ENCODE results near the gene SEMA3E.
A peak's percentile ranks its signal among the peaks of the same experiment; 100 is the strongest.
"Not testable (repeated sequence)": the region's sequence is repeated elsewhere in the genome, so short reads cannot be mapped to it uniquely, and the experiment has no call there.

SEMA3E gene

GRCh38 chr7:83648464-83649241 is at the start of gene SEMA3E:
Gene SEMA3E, minus strand, starts transcription at chr7:83649139.
- peak; percentile 62 to 65 for DNase-seq

DNA sequence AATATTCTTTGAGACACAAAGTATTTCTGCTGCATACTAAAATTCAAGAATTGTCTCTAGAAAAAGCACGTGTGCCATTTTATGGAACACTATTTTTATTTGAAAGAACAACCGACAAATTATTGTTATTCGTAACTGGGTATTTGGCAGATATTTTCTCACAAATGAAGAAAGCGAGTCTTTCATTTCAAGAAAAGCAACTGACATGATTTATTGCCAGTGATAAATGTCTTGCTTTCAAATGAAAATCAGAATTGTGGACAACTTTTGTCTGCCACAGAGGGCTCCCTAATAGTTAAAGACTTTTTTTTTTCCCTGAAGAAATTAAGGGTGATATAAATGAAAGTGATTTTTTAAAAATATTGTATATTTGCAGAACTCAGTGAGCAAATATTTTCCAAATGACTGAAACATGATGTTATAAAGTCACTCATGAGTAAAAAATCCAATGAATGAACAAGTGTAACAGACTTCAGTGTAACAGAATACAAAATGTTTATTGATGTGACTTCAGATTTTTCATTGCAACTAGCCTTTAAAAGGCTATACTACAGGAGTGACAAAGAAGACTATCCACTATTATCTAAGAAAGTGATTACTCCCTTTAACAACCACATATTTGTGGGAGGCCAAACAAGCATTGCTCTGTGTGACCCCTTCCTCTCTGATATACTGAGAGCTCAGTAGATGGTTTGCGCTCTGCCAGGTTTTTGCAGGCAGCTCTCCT is 49.0 kb upstream of the SEMA3E start:
- no peak for DNase-seq

DNA sequence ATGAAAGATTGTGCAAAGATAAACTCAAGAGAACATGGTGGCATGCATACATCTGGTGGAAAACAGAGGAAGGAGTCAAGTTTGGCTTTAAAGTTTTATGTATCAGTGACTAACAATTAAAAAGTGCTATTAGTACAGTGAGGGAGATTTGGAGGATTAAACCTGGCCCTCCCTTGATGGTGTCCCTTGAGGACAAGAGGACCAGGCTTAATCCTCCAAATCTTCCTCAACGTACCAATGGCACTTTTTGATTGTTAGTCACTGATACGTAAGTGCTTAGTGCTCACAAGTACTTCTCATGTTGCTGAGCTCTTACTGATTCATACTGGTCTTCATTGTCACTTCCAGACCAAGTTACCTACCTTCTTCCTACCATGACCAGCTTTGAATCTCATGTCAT is 47.2 kb upstream of the SEMA3E start:
- DNase-seq = no peak

GRCh38 chr7:83695128-83695960 is 46.4 kb upstream of the SEMA3E start:
- no peak for DNase-seq

DNA sequence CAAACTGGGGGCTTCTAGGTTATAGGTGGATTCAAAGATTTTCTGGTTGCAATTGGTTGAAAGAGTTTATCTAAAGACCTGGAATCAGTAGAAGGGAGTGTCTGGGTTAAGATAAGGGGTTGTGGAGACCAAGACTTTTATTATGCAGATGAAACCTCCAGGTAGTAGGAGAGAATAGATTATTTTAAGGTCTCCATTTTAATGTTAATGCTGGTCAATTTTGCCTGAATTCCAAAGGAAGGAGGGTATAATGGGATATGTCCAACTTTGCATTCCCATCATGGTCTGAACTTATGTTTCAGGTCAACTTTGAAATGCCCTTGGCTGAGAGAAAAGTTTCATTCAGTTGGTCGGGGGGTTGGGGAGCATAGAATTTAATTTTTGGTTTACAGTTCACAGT is 44.3 kb upstream of the SEMA3E start:
- DNase-seq = no peak

- no peak for DNase-seq
Observed at GRCh38 chr7:83691095-83691494, 42.2 kb upstream of the SEMA3E start.

DNA sequence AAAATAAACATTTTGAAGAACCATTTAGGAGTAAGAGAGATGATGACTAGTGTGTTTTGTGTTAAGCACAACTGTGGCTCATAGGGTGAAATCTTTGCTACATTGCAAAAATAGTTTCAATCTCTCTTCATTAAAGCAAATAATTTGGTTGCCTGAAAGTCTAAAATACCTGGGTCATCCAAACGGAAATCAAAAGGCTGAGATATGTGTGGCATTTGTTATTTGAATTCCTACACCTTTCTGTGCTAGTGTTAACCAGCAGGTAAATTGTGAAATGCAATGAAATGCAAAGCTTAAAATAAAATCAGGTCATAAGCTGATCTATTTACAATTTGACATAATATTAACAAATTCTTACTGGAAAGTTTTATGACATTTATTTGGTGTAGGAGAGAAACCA is 40.9 kb upstream of the SEMA3E start:
- no peak for DNase-seq

- no peak for DNase-seq
Observed at GRCh38 chr7:83686416-83686815, 37.5 kb upstream of the SEMA3E start.

- DNase-seq = no peak
Observed at GRCh38 chr7:83684928-83685327, 36.0 kb upstream of the SEMA3E start.

DNA sequence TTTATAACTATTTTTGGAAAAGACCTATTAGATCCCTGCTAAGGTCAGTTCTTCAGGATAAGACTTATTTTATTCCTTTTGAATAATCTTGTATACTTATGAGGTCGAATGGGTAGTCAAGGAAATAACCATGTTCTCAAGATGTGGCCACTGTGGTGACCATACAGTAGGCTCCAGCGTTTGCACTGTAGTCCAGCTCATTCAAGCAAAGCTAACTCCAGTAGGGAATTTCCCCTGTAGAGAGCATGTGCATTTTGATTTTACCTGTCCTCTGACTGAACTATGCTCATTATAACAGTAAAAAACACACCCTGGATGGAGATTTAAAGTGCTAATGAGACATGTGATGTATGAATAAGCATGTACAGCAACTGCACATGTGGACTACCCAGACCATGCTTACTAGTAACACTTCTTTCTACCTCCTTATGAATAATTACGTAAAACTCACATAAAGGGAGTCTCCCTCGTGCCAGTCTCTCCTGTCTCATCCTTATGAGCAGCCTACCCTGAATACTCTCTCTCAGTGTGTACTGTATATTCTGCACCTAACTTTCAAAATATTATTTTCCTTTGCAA is 32.4 kb upstream of the SEMA3E start:
- DNase-seq = no peak

DNA sequence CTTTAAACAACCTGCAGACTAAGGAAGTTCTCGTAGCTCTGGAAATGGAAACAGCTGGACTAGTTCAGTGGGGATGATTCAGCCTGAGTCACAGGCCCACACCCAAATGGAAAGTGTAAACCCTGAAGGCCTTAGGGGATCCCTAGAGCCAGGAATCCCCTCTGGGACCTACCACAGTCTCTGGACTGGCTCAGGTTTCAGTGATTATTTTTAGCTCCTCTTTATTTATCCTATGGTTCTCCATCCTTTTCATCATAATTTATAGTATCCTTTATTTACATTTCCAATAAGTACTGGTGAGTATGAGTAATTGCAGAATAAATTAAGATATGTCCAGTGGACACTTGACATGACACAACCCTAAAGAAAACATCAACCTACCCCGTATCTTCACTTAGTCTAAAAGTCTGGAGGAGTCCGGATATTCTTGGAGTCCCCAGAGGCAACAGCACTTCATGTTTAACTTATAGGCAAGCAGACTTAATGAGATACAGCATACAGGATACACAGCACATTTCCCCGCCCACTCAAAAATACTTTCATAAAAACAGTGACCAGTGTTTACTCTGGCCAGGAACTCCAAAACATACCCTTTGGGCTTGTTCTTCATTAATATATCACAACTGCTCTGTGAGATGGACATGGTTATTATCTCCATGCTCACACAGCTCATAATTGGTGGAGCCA is 28.4 kb upstream of the SEMA3E start:
- DNase-seq = peak; percentile 30 to 34

GRCh38 chr7:83673291-83673690 is 24.4 kb upstream of the SEMA3E start:
- not testable (repeated sequence) for DNase-seq

- no peak for DNase-seq
Observed at GRCh38 chr7:83672157-83672556, 23.2 kb upstream of the SEMA3E start.

- DNase-seq = no peak
Observed at GRCh38 chr7:83663131-83663530, 14.2 kb upstream of the SEMA3E start.

GRCh38 chr7:83658126-83658525 is 9.2 kb upstream of the SEMA3E start:
- DNase-seq = no peak

DNA sequence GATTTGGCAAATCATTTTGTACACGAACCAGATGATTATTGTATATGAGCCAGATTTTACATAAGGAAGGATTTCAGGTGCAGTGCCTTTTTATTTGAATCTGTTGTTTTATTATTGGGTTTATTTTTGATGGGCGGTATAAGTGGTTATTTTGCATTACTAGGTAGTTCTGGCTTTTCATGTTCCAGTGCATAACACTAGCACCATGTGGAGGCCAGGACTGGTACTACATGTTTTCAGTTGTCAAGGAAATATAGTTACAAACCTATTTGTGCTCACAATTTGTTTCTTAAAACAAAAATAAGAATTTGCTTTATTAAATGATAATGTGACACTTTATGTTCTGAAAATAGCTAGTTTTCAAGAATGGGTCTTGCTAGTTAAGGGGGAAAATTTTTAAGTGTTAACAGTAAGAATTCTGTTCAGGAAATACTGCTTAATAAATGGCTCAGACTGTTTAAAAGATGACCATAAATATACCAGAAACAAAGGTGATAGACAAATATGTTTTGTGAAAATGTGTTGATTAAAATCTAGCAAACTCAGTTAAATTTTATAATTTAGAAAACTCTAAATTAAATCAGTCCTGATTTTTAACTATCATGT is 7.1 kb upstream of the SEMA3E start:
- peak; percentile 17 to 43 for DNase-seq

DNA sequence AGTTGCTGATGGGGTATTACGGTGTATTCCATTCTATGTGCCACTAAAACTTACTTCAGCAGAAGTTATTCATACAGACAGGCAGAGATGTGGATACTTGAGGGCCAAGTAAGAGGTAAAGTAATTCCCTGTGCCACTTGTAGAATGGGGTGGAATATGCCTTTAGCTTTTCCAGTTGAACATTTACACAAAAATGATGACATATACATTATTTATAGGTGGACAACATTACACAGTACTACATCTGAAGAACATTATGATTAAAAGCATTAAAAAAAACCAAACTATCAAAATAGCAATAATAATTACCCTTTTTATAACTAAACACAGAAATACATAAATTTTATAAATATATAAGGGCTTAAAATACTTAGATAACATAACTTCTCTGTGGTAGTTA is 3.5 kb upstream of the SEMA3E start:
- DNase-seq = no peak

DNA sequence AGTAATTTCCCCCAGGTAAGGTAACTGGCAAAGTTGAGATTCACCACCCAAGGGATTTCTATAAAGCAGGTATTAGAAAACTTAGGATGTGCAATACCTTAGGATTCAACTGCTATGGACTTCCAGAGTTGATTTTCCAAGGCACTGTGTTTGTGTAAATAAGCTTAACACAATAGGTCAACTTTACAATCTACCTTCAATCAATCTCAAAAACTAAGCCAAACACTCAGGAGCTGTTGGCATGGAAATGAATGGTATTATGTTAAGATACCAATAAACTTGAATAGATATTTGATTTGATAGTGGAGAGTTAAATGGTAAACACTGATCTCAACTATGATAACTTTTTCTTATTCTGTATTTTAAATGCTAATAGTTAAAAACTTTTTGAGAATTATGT is 762 bp upstream of the SEMA3E start:
- no peak for DNase-seq

- DNase-seq = no peak
Observed at GRCh38 chr7:83646027-83646426, 2.9 kb downstream of the SEMA3E start.

GRCh38 chr7:83643739-83644138 is 5.2 kb downstream of the SEMA3E start:
- DNase-seq = no peak

DNA sequence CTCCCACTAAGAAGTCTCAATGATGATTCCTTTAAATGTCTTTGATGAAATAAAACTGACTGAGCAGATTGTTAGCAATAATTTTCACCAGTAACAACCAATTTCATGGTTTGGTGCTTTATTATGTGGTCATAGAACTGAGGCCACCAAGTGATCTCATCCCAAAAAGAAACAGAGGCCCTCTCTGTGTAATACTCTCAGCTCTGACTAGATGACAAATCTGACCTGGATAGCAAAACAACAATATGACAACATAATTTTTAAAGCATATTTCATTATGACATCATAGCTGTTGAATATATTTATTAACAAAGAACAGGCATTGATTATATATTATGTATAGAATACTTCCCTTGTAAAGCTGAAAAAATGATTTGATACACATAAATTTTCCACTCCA is 5.9 kb downstream of the SEMA3E start:
- DNase-seq = no peak
